ENCODE measurements around the gene SMOC2.
"Not testable (repeated sequence)": the region's sequence is repeated elsewhere in the genome, so short reads cannot be mapped to it uniquely, and the experiment has no call there.

The SMOC2 gene

GRCh38 chr6:168546151-168546550, 105.2 kb downstream of the SMOC2 start:
- DNase-seq: no peak

GRCh38 chr6:168546730-168547129, 105.7 kb downstream of the SMOC2 start:
- DNase-seq: no peak

GRCh38 chr6:168550326-168550725, 109.3 kb downstream of the SMOC2 start:
- DNase-seq: no peak

GRCh38 chr6:168554472-168554871, 113.5 kb downstream of the SMOC2 start:
- DNase-seq: no peak

GRCh38 chr6:168554898-168555617, 114.1 kb downstream of the SMOC2 start:
- no peak for DNase-seq

- no peak for DNase-seq
Measured at GRCh38 chr6:168555618-168556273, 114.8 kb downstream of the SMOC2 start.

- no peak for DNase-seq
Measured at GRCh38 chr6:168557512-168557911, 116.5 kb downstream of the SMOC2 start.

- no peak for DNase-seq
Measured at GRCh38 chr6:168558686-168559085, 117.7 kb downstream of the SMOC2 start.

GRCh38 chr6:168559574-168560098, 118.7 kb downstream of the SMOC2 start:
- no peak for DNase-seq

GRCh38 chr6:168560126-168560525, 119.1 kb downstream of the SMOC2 start:
- DNase-seq: no peak

GRCh38 chr6:168562576-168563151, 121.7 kb downstream of the SMOC2 start:
- no peak for DNase-seq

- DNase-seq: no peak
Measured at GRCh38 chr6:168563656-168564055, 122.7 kb downstream of the SMOC2 start.

GRCh38 chr6:168565112-168565511, 124.1 kb downstream of the SMOC2 start:
- no peak for DNase-seq

GRCh38 chr6:168570211-168570610, 129.2 kb downstream of the SMOC2 start:
- no peak for DNase-seq

GRCh38 chr6:168571268-168571667, 130.3 kb downstream of the SMOC2 start:
- no peak for DNase-seq

- DNase-seq: not testable (repeated sequence)
Measured at GRCh38 chr6:168573276-168573835, 132.4 kb downstream of the SMOC2 start.

GRCh38 chr6:168574075-168574698, 133.2 kb downstream of the SMOC2 start:
- no peak for DNase-seq

GRCh38 chr6:168574699-168575195, 133.8 kb downstream of the SMOC2 start:
- DNase-seq: no peak

GRCh38 chr6:168575346-168576098, 134.5 kb downstream of the SMOC2 start:
- DNase-seq: no peak

- no peak for DNase-seq
Measured at GRCh38 chr6:168576388-168576787, 135.4 kb downstream of the SMOC2 start.

- DNase-seq: no peak
Measured at GRCh38 chr6:168577496-168577895, 136.5 kb downstream of the SMOC2 start.

- no peak for DNase-seq
Measured at GRCh38 chr6:168578036-168578435, 137.1 kb downstream of the SMOC2 start.

Measured in stimulated activated CD4-positive, alpha-beta T cell treated with anti-CD3 and anti-CD28 coated beads, Interleukin-1b, Interleukin-23, amount 100 ng/mL, for 48 hours (primary cell).